KMS-11 (cell line): ENCODE results near the gene PHACTR3.

Experiments used
- H2AFZ ChIP-seq: fragments of 200-600 bp; sonication (generic); 2 replicates; pipeline ENCODE4 v1.6.1; 2016; ENCODE audit warnings: antibody characterized with exemption, mixed run types, low read depth
- H3K27ac ChIP-seq: fragments of 200-600 bp; sonication (generic); 2 replicates; pipeline ENCODE4 v1.6.1; 2016; ENCODE audit warnings: mild to moderate bottlenecking, mixed run types
- H3K27me3 ChIP-seq: fragments of 200-600 bp; sonication (generic); 2 replicates; pipeline ENCODE4 v1.6.1; 2017; ENCODE audit warnings: mild to moderate bottlenecking, low read depth, mixed run types, moderate library complexity; ENCODE audit not compliant: insufficient read depth
- H3K36me3 ChIP-seq: fragments of 200-600 bp; sonication (generic); 2 replicates; pipeline ENCODE4 v1.6.1; 2017; ENCODE audit warnings: mild to moderate bottlenecking, mixed run types; ENCODE audit not compliant: insufficient read depth
- H3K4me1 ChIP-seq: fragments of 200-600 bp; sonication (generic); 2 replicates; pipeline ENCODE4 v1.6.1; 2016; ENCODE audit warnings: mild to moderate bottlenecking, low read depth, mixed run types; ENCODE audit not compliant: poor library complexity, severe bottlenecking
- H3K4me2 ChIP-seq: fragments of 200-600 bp; sonication (generic); 2 replicates; pipeline ENCODE4 v1.7.0; 2016; ENCODE audit warnings: mild to moderate bottlenecking, mixed run types
- H3K4me3 ChIP-seq: fragments of 200-600 bp; sonication (generic); IDR thresholded peaks from 2 replicates; pipeline ENCODE4 v1.6.1; 2017; ENCODE audit warnings: low read depth, low read length, mixed read lengths; ENCODE audit not compliant: insufficient read depth
- H3K79me2 ChIP-seq: fragments of 200-600 bp; sonication (generic); 2 replicates; pipeline ENCODE4 v1.6.1; 2016; ENCODE audit warnings: low read depth, mixed run types; ENCODE audit not compliant: insufficient read depth
- H3K9ac ChIP-seq: fragments of 200-600 bp; sonication (generic); 2 replicates; pipeline ENCODE4 v1.6.1; 2016; ENCODE audit warnings: mild to moderate bottlenecking, mixed run types
- H4K20me1 ChIP-seq: fragments of 200-600 bp; sonication (generic); 2 replicates; pipeline ENCODE4 v1.6.1; 2016; ENCODE audit warnings: mild to moderate bottlenecking, mixed run types; ENCODE audit not compliant: insufficient read depth
- TF ChIP-seq, protein P1 (sequence below): fragments of 200-600 bp; sonication (generic); conservative IDR thresholded peaks from 2 replicates; pipeline ENCODE4 v1.6.1; 2017; ENCODE audit warnings: low read depth, mild to moderate bottlenecking, antibody characterized with exemption, low read length, moderate library complexity, mixed read lengths

Gene PHACTR3

DNA sequence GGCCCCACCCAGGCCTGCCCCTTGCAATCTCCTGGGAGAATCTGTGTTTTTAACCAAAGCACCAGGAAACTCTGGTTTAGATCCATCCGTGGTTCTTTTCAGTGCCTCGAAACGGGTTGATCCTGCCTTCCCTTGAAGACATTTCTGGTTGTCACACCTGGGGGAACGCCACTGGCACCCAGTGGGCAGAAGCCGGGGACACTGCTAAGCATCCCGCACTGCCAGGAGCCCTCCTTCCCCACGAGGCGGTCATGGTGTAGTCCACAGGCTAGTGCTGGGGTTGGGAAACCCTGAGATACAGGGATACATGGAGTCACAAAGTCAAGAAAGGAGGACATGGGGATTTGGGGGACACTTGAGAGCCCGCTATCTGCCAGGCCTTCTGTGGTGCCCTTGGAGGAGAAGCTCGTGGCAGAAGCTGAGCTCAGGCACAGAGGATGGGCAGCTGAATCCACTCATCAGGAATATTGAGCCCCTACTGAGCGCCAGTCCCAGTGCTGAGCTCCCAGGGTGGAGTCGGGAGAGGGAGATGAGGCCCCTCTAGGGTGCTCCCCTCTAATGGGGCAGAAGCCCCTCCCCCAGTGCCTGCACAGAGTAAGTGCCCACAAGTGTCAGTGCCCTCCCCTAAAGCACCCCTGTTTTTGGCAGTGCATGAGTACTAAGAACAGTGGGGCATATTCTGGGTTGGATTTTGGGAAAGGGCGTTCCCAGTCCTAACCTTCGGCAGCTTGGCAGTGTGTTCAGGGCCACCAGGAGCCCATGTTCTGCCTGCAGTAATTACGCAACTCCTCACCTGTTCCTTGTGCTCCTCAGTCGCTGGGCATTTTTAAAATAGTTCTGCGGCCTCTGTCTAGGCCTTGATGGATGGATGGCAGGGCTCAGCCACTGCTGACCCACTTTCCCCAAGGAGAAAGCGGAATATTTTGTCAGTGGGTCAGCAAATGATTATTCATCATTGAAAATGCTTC lies 25.6 kb upstream of the PHACTR3 start:
- no peak overlapping the region for H3K4me2 ChIP-seq
- no peaks in the 10 kb centered on the region for H3K79me2 ChIP-seq
- H3K27ac ChIP-seq = no peak overlapping the region
- H3K27me3 ChIP-seq = peaks cover 18% of the 10 kb centered on the region; the same call in 1 of the 2 replicates
- no peaks in the 10 kb centered on the region for H3K4me1 ChIP-seq
- TF ChIP-seq, protein P1, sequence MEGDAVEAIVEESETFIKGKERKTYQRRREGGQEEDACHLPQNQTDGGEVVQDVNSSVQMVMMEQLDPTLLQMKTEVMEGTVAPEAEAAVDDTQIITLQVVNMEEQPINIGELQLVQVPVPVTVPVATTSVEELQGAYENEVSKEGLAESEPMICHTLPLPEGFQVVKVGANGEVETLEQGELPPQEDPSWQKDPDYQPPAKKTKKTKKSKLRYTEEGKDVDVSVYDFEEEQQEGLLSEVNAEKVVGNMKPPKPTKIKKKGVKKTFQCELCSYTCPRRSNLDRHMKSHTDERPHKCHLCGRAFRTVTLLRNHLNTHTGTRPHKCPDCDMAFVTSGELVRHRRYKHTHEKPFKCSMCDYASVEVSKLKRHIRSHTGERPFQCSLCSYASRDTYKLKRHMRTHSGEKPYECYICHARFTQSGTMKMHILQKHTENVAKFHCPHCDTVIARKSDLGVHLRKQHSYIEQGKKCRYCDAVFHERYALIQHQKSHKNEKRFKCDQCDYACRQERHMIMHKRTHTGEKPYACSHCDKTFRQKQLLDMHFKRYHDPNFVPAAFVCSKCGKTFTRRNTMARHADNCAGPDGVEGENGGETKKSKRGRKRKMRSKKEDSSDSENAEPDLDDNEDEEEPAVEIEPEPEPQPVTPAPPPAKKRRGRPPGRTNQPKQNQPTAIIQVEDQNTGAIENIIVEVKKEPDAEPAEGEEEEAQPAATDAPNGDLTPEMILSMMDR = no peak
- H3K4me3 ChIP-seq = no peak overlapping the region
- H4K20me1 ChIP-seq = no peaks in the 10 kb centered on the region
- no peak overlapping the region for H2AFZ ChIP-seq
- H3K36me3 ChIP-seq = no peaks in the 10 kb centered on the region
- H3K9ac ChIP-seq = no peak overlapping the region

DNA sequence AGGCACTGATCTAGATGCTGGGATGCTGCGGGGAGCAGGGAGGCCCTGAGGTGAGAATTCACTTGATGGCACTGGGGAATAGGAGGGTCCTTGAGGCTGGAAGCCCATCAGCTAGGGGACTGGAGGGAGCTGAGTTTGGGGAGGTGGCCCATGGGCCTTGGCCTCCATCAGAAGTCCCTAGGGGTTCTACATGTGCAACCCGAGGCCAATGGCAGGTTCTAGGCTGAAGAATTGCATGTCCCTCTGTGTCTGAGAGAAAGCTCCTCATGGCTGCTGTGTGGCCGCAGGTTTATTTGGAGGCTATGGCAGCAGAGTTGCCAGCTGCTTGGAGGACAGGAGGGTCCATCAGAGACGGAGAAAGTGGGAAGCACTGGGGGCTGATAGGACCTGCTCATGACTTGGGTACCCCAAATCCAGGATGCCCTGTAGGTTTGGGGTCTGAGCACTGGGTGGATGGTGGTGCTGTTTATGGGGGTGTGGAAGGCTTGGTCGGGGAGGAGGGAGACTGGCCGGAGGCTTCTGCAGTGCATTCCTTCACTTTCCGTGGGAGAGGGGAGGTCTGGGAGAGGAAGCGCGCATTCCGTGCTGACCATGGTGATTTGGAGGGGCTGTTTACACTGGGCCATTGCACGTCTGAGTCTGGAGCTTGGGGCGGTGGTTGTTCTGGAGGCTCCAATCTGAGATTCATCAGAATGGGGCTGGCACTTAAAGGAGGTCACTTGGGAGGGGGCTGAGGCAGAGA lies 24.8 kb upstream of the PHACTR3 start:
- Histone ChIP-seq H4K20me1 (no peaks in the 10 kb centered on the region), H3K9ac (no peak overlapping the region), H3K36me3 (no peaks in the 10 kb centered on the region), H3K27me3 (peaks cover 18% of the 10 kb centered on the region; the same call in 1 of the 2 replicates), H3K4me1 (no peaks in the 10 kb centered on the region), H3K27ac (no peak overlapping the region), H3K79me2 (no peaks in the 10 kb centered on the region), H3K4me3 (no peak overlapping the region), H3K4me2 (no peak overlapping the region), H2AFZ (no peak overlapping the region)
- TF ChIP-seq, protein P1 = no peak

- no peak overlapping the region for H3K27ac ChIP-seq
- no peak overlapping the region for H2AFZ ChIP-seq
- peaks cover 18% of the 10 kb centered on the region; the same call in 1 of the 2 replicates for H3K27me3 ChIP-seq
- H4K20me1 ChIP-seq = no peaks in the 10 kb centered on the region
- no peaks in the 10 kb centered on the region for H3K4me1 ChIP-seq
- H3K4me2 ChIP-seq = no peak overlapping the region
- no peaks in the 10 kb centered on the region for H3K79me2 ChIP-seq
- TF ChIP-seq, protein P1 = no peak
- H3K9ac ChIP-seq = no peak overlapping the region
- no peak overlapping the region for H3K4me3 ChIP-seq
- no peaks in the 10 kb centered on the region for H3K36me3 ChIP-seq
Measured at GRCh38 chr20:59580146-59580946, 24.0 kb upstream of the PHACTR3 start.

GRCh38 chr20:59580991-59581401 lies 23.3 kb upstream of the PHACTR3 start:
- H3K4me3 ChIP-seq = no peak overlapping the region
- no peak overlapping the region for H2AFZ ChIP-seq
- H3K27me3 ChIP-seq = peaks cover 16% of the 10 kb centered on the region; the same call in 1 of the 2 replicates
- H3K36me3 ChIP-seq = no peaks in the 10 kb centered on the region
- TF ChIP-seq, protein P1 = no peak
- H4K20me1 ChIP-seq = no peaks in the 10 kb centered on the region
- no peak overlapping the region for H3K27ac ChIP-seq
- H3K4me2 ChIP-seq = no peak overlapping the region
- no peaks in the 10 kb centered on the region for H3K4me1 ChIP-seq
- H3K79me2 ChIP-seq = no peaks in the 10 kb centered on the region
- no peak overlapping the region for H3K9ac ChIP-seq
